CD14-positive monocyte (primary cell): ENCODE data around the gene ADAMTS18. TPM values are rescaled to one million over a fixed set of nuclear protein-coding genes. Genes with fewer than 3 reads are reported as not detected.

Experiments
- DNase-seq, 3 donors: peaks; one replicate each; pipeline ENCODE4 v3.0.0-alpha.2; 2011 to 2022
- H2AFZ ChIP-seq: 2 replicates; pipeline ENCODE4 v1.6.0; 2012; ENCODE audit warnings: mild to moderate bottlenecking, low read depth, low read length, inconsistent platforms; ENCODE audit not compliant: insufficient read depth, poor library complexity, severe bottlenecking
- H3K27ac ChIP-seq, 2 donors: 1 replicate in 1 of 2; 2 replicates in 1 of 2; pipeline ENCODE4 v1.5.1; 2012 to 2013; ENCODE audit warnings: low read length in 2 of 2, control low read depth in 1 of 2, inconsistent platforms in 1 of 2, low read depth in 1 of 2, mild to moderate bottlenecking in 1 of 2
- H3K27me3 ChIP-seq, 2 donors: one replicate each; pipeline versions ENCODE4 v1.6.0 to v1.6.1; 2011 to 2013; ENCODE audit warnings: low read length in 2 of 2; ENCODE audit not compliant: control insufficient read depth in 2 of 2, insufficient read depth in 2 of 2
- H3K36me3 ChIP-seq, 2 donors: replicated peaks in 1 of 2; 1 replicate in 1 of 2; 2 replicates in 1 of 2; pipeline versions ENCODE4 v1.5.1 to v1.6.1; 2012 to 2013; ENCODE audit warnings: low read length in 2 of 2, control low read depth in 1 of 2, inconsistent platforms in 1 of 2, mild to moderate bottlenecking in 1 of 2; ENCODE audit not compliant: insufficient read depth in 2 of 2, control insufficient read depth in 1 of 2
- H3K4me1 ChIP-seq, 2 donors: 1 replicate in 1 of 2; 2 replicates in 1 of 2; pipeline versions ENCODE4 v1.5.1 to v1.6.1; 2012 to 2013; ENCODE audit warnings: low read length in 2 of 2, control low read depth in 1 of 2, inconsistent platforms in 1 of 2, mild to moderate bottlenecking in 1 of 2, moderate library complexity in 1 of 2; ENCODE audit not compliant: insufficient read depth in 2 of 2, control insufficient read depth in 1 of 2
- H3K4me2 ChIP-seq: replicated peaks from 2 replicates; pipeline ENCODE3; 2012; ENCODE audit warnings: low read length, moderate library complexity, mild to moderate bottlenecking; ENCODE audit not compliant: poor library complexity, severe bottlenecking; ENCODE audit errors: extremely low read depth
- H3K4me3 ChIP-seq, 3 experiments: fragments of 200-600 bp in 1 of 3; sonication (generic) in 1 of 3; replicated peaks in 1 of 3; 1 replicate in 2 of 3; 2 replicates in 1 of 3; pipeline ENCODE4 v1.5.1; 2011 to 2013; ENCODE audit warnings: low read length in 3 of 3, mild to moderate bottlenecking in 3 of 3, control low read depth in 2 of 3, low read depth in 2 of 3, inconsistent platforms in 1 of 3, moderate library complexity in 1 of 3
- H3K79me2 ChIP-seq: 2 replicates; pipeline ENCODE4 v1.6.0; 2012; ENCODE audit warnings: mild to moderate bottlenecking, control low read depth, inconsistent platforms, low read length, moderate library complexity; ENCODE audit not compliant: insufficient read depth
- H3K9ac ChIP-seq: 2 replicates; pipeline ENCODE4 v1.6.0; 2017; ENCODE audit warnings: low read length, mild to moderate bottlenecking; ENCODE audit not compliant: insufficient read depth, poor library complexity, severe bottlenecking
- H3K9me3 ChIP-seq, 2 donors: replicated peaks in 1 of 2; 1 replicate in 1 of 2; 2 replicates in 1 of 2; pipeline versions ENCODE4 v1.5.1 to v1.6.1; 2012 to 2013; ENCODE audit warnings: low read length in 2 of 2, control low read depth in 1 of 2; ENCODE audit not compliant: control insufficient read depth in 1 of 2, insufficient read depth in 1 of 2
- H4K20me1 ChIP-seq: 2 replicates; pipeline ENCODE4 v1.6.0; 2012; ENCODE audit warnings: mild to moderate bottlenecking, low read length, control low read depth, moderate library complexity; ENCODE audit not compliant: insufficient read depth
- H3K27ac Mint-ChIP-seq, 7 donors: one replicate each; pipeline ENCODE4 v1.8.0; 2020; ENCODE audit warnings: mild to moderate bottlenecking in 7 of 7, mixed read lengths in 7 of 7, moderate library complexity in 6 of 7, inconsistent platforms in 2 of 7
- H3K27me3 Mint-ChIP-seq, 3 donors: one replicate each; pipeline ENCODE4 v1.8.0; 2021 to 2022; ENCODE audit warnings: low read depth in 3 of 3, mild to moderate bottlenecking in 3 of 3, mixed read lengths in 3 of 3, moderate library complexity in 3 of 3, inconsistent platforms in 1 of 3
- H3K36me3 Mint-ChIP-seq, 2 donors: one replicate each; pipeline ENCODE4 v1.8.0; 2020; ENCODE audit warnings: mixed read lengths in 2 of 2, inconsistent platforms in 1 of 2, mild to moderate bottlenecking in 1 of 2
- H3K4me1 Mint-ChIP-seq: one replicate; pipeline ENCODE4 v1.8.0; 2020; ENCODE audit warnings: mild to moderate bottlenecking, mixed read lengths
- H3K4me3 Mint-ChIP-seq, 2 donors: one replicate each; pipeline ENCODE4 v1.8.0; 2020; ENCODE audit warnings: mild to moderate bottlenecking in 2 of 2, mixed read lengths in 2 of 2, moderate library complexity in 1 of 2
- H3K9me3 Mint-ChIP-seq, 7 donors: one replicate each; pipeline ENCODE4 v1.8.0; 2020 to 2022; ENCODE audit warnings: mixed read lengths in 7 of 7, mild to moderate bottlenecking in 6 of 7, moderate library complexity in 6 of 7, inconsistent platforms in 2 of 7
- CTCF ChIP-seq: fragments of 200-600 bp; IDR thresholded peaks from one replicate; pipeline ENCODE4 v1.8.0; 2022; ENCODE audit warnings: antibody characterized with exemption, mild to moderate bottlenecking
- WGBS: methylation state at CpG from one replicate; pipeline ENCODE4 v1.1.5; 2013; ENCODE audit warnings: missing lambda C conversion rate; ENCODE audit not compliant: insufficient coverage; 5-methylcytosine and 5-hydroxymethylcytosine counted together
- intact Hi-C, 2 donors: fragments of 100-400 bp; cut with micrococcal nuclease; formaldehyde crosslinking; loops; one replicate each; pipeline versions ENCODE4 v1.15.0 to v1.15.1; 2023
- polyA plus RNA-seq, 3 donors: library from polyadenylated mRNA; depleted of rRNA in 1 of 3; unstranded in 2 of 3; stranded (reverse) in 1 of 3; fragments of 300-500 nt in 2 of 3; fragments of >200 nt in 1 of 3; fragmentation: Illumina TruSeq in 2 of 3; gene quantifications; 1 replicate in 2 of 3; 2 replicates in 1 of 3; pipeline ENCODE4 v1.2.3, GENCODE V29; 2012 to 2021

The ADAMTS18 gene
- polyA plus RNA-seq, 3 donors, result not detected

GRCh38 chr16:77304134-77304533, 130.7 kb downstream of the ADAMTS18 start:
- H3K9ac ChIP-seq, result no peak overlapping the region
- no peak overlapping the region for H3K27ac ChIP-seq
- intact Hi-C loops, result no loop called here
- H4K20me1 ChIP-seq, result no peaks in the 10 kb centered on the region
- no peak for DNase-seq
- no peaks in the 10 kb centered on the region for H3K9me3 ChIP-seq
- H2AFZ ChIP-seq, result no peak overlapping the region
- no peaks in the 10 kb centered on the region for H3K79me2 ChIP-seq
- Mint-ChIP-seq H3K36me3 (no peaks in the 10 kb centered on the region), H3K27ac (no peak overlapping the region), H3K4me1 (no peaks in the 10 kb centered on the region), H3K27me3 (no peaks in the 10 kb centered on the region), H3K4me3 (no peak overlapping the region), H3K9me3 (peaks cover 0 to 3% (median 0%) of the 10 kb centered on the region in 7 donors)
- no peaks in the 10 kb centered on the region for H3K27me3 ChIP-seq
- no peaks in the 10 kb centered on the region for H3K4me1 ChIP-seq
- H3K36me3 ChIP-seq, result no peaks in the 10 kb centered on the region
- no CpG with 5 or more reads among the region's 2 CpGs for WGBS
- H3K4me3 ChIP-seq, result no peak overlapping the region
- TF ChIP-seq CTCF, result no peak
- H3K4me2 ChIP-seq, result no peak overlapping the region

GRCh38 chr16:77302674-77303073, 132.2 kb downstream of the ADAMTS18 start:
- Mint-ChIP-seq H3K4me3 (no peak overlapping the region), H3K9me3 (peaks cover 0 to 3% (median 0%) of the 10 kb centered on the region in 7 donors), H3K27me3 (no peaks in the 10 kb centered on the region), H3K36me3 (no peaks in the 10 kb centered on the region), H3K27ac (no peak overlapping the region), H3K4me1 (no peaks in the 10 kb centered on the region)
- no peaks in the 10 kb centered on the region for H3K4me1 ChIP-seq
- DNase-seq, result no peak
- H3K4me2 ChIP-seq, result no peak overlapping the region
- no peaks in the 10 kb centered on the region for H3K27me3 ChIP-seq
- H3K9me3 ChIP-seq, result no peaks in the 10 kb centered on the region
- WGBS, result 90% methylated on average over 1 of the region's 1 CpG
- no peaks in the 10 kb centered on the region for H4K20me1 ChIP-seq
- no peaks in the 10 kb centered on the region for H3K79me2 ChIP-seq
- no peak overlapping the region for H3K4me3 ChIP-seq
- H3K9ac ChIP-seq, result no peak overlapping the region
- H2AFZ ChIP-seq, result no peak overlapping the region
- intact Hi-C loops, result no loop called here
- H3K27ac ChIP-seq, result no peak overlapping the region
- TF ChIP-seq CTCF, result no peak
- H3K36me3 ChIP-seq, result no peaks in the 10 kb centered on the region
